GM12878 (cell line): ENCODE data around the gene NUP93. TPM values are rescaled to one million over a fixed set of nuclear protein-coding genes. Genes with fewer than 3 reads are reported as not detected.

Experiments used
- ATAC-seq: fragments of 200-7000 bp; cut with Tn5 transposase; 3 replicates; pipeline ENCODE4 v1.9.1; 2020; ENCODE audit warnings: mild to moderate bottlenecking, moderate library complexity
- BruUV-seq: library from RNA; stranded (reverse); fragments of 400-500 nt; replicated peaks from 2 replicates; lab custom pipeline; 2021; lab: Mats Ljungman, UMichigan
- CTCF ChIA-PET: fragments of 300-600 bp; sonication (Branson Sonifier 250); formaldehyde crosslinking; extraction: SDS; loops from one replicate; lab custom pipeline; 2021; ENCODE audit warnings: inconsistent platforms; lab: Yijun Ruan, JAX
- POLR2A ChIA-PET: fragments of 350-600 bp; formaldehyde crosslinking; extraction: SDS; loops from one replicate; lab custom pipeline; 2021; ENCODE audit warnings: inconsistent platforms; lab: Charles Lee
- RAD21 ChIA-PET: fragments of 300-600 bp; sonication (Branson Sonifier 250); formaldehyde crosslinking; loops from one replicate; lab custom pipeline; 2023; ENCODE audit warnings: antibody characterized with exemption; ENCODE audit not compliant: unreplicated experiment; lab: Charles Lee
- SMC1A ChIA-PET: fragments of 300-600 bp; sonication (Branson Sonifier 250); formaldehyde crosslinking; loops from one replicate; lab custom pipeline; 2023; ENCODE audit not compliant: unreplicated experiment, uncharacterized antibody; lab: Charles Lee
- DNase-seq: peaks from one replicate; pipeline ENCODE4 v3.0.0-alpha.2; 2011; ENCODE audit warnings: low read depth, low spot score
- FAIRE-seq: peaks from 3 replicates; lab custom pipeline; 2011; peaks lifted over from hg19 to GRCh38; lab: Jason Lieb, UNC
- H2AFZ ChIP-seq: 2 replicates; pipeline ENCODE4 v1.6.0; 2011; ENCODE audit warnings: low read depth, low read length, control low read depth; ENCODE audit not compliant: control insufficient read depth
- H3K27ac ChIP-seq: 2 replicates; pipeline ENCODE4 v1.5.1; 2011; ENCODE audit warnings: control low read depth; ENCODE audit not compliant: control insufficient read depth, insufficient read depth
- H3K27me3 ChIP-seq, 2 experiments: replicated peaks in 1 of 2; 2 replicates each; pipeline versions ENCODE4 v1.6.0 to v1.6.1; 2011; ENCODE audit warnings: low read length in 1 of 2; ENCODE audit not compliant: control insufficient read depth in 2 of 2, insufficient read depth in 2 of 2
- H3K36me3 ChIP-seq, 2 experiments: 2 replicates each; pipeline ENCODE4 v1.5.1; 2011; ENCODE audit warnings: low read length in 1 of 2; ENCODE audit not compliant: control insufficient read depth in 2 of 2, insufficient read depth in 2 of 2
- H3K4me1 ChIP-seq: 2 replicates; pipeline ENCODE4 v1.6.1; 2011; ENCODE audit warnings: mild to moderate bottlenecking, low read length, moderate library complexity, mixed read lengths; ENCODE audit not compliant: control insufficient read depth, insufficient read depth
- H3K4me2 ChIP-seq: 2 replicates; pipeline ENCODE4 v1.6.0; 2011; ENCODE audit warnings: control low read depth; ENCODE audit not compliant: control insufficient read depth, insufficient read depth
- H3K4me3 ChIP-seq: fragments of 200-600 bp; sonication (generic); 2 replicates; pipeline ENCODE4 v1.5.1; 2016
- H3K79me2 ChIP-seq: 2 replicates; pipeline ENCODE4 v1.6.0; 2011; ENCODE audit warnings: low read length; ENCODE audit not compliant: control insufficient read depth, insufficient read depth
- H3K9ac ChIP-seq: 2 replicates; pipeline ENCODE4 v1.8.0; 2011; ENCODE audit warnings: low read length, control low read depth, mixed read lengths; ENCODE audit not compliant: control insufficient read depth, insufficient read depth
- H3K9me3 ChIP-seq: replicated peaks from 3 replicates; pipeline ENCODE4 v1.5.1; 2011; ENCODE audit warnings: mild to moderate bottlenecking, low read length; ENCODE audit not compliant: control insufficient read depth, insufficient read depth
- H4K20me1 ChIP-seq: 2 replicates; pipeline ENCODE4 v1.6.0; 2011; ENCODE audit not compliant: control insufficient read depth, insufficient read depth
- WGBS: methylation state at CpG from one replicate; pipeline ENCODE4 v1.1.6; 2016; ENCODE audit warnings: low lambda C conversion rate; ENCODE audit not compliant: insufficient replicate concordance, insufficient coverage; ENCODE audit errors: missing lambda C conversion rate; 5-methylcytosine and 5-hydroxymethylcytosine counted together
- in situ Hi-C: fragments of 300-500 bp; cut with MboI; formaldehyde crosslinking; loops from 9 replicates; pipeline ENCODE4 v1.14.3; 2018; ENCODE audit warnings: mixed read lengths
- intact Hi-C: fragments of 100-400 bp; cut with micrococcal nuclease; formaldehyde crosslinking; loops from one replicate; pipeline ENCODE4 v1.14.2; 2022; ENCODE audit not compliant: unreplicated experiment
- polyA plus RNA-seq, 11 experiments: library from polyadenylated mRNA; depleted of rRNA in 4 of 11; unstranded in 6 of 11; stranded (reverse) in 5 of 11; fragments of >200 nt; fragmentation: Nextera tagmentation in 4 of 11; fragmentation: Illumina TruSeq in 1 of 11; extraction: Ambion mirVana in 4 of 11; extraction: Trizol in 1 of 11; gene quantifications; 1 replicate in 1 of 11; 2 replicates in 10 of 11; pipeline versions ENCODE4 v1.2.1 to v1.2.3, GENCODE V29; 2011 to 2016; ENCODE audit warnings: inconsistent platforms in 2 of 11, missing spikeins in 2 of 11, low read depth in 1 of 11
- total RNA-seq, 4 experiments: library from RNA; depleted of rRNA in 3 of 4; stranded (reverse); fragments of >200 nt in 3 of 4; fragmentation: Illumina TruSeq in 1 of 4; extraction: Trizol in 1 of 4; gene quantifications; 2 replicates each; pipeline versions ENCODE4 v1.2.1 to v1.2.3, GENCODE V29; 2013 to 2021
- TF ChIP-seq, protein P1 (sequence below), 3 experiments: IDR thresholded peaks in 2 of 3; conservative IDR thresholded peaks in 1 of 3; 2 replicates each; pipeline ENCODE4 v1.5.1; 2011; ENCODE audit warnings: low read depth in 3 of 3, low read length in 3 of 3, mild to moderate bottlenecking in 3 of 3, control low read depth in 2 of 3, moderate library complexity in 2 of 3, inconsistent platforms in 1 of 3, mixed read lengths in 1 of 3; ENCODE audit not compliant: control insufficient read depth in 2 of 3, insufficient read depth in 1 of 3; ENCODE audit errors: extremely low read depth in 1 of 3
- TF ChIP-seq, protein P2 (sequence below): fragments of 450-650 bp; formaldehyde crosslinking; IDR thresholded peaks from 2 replicates; pipeline ENCODE4 v1.4.0; 2020; ENCODE audit warnings: mild to moderate bottlenecking, moderate library complexity

Gene NUP93
- total and polyA plus RNA-seq, 10 of the 15 experiments (the other 5 are each of a cell fraction or from before 2014, with no cell fraction given): 82.2 to 175 (median 101) TPM

DNA sequence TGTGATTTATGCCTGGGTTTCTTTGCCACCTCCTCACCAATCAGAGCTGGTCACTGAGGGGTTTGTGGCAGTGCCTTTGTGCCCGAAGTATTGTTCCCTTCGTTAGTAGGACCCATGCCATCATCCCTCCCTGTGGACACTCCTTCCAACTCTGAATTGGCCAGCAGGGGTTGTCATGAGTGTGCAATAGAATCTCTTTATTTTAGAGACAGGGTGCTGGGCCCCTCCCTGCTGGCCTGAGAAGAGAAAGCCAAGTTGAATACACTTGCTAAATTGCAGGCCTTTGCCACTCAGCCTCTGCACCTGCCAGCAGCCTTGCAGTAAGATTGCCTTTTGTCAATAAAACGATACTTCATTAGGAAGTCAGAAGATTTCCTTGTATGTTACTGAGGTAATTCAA is 94.4 kb downstream of the NUP93 start:
- CTCF ChIA-PET: interaction anchor here (1.2 to 1.4 kb wide), 2 partner anchors 15 to 32 kb away, joined by 4 to 5 read pairs; no protein-coding TSS in a partner anchor
- FAIRE-seq: no peak
- Histone ChIP-seq H3K79me2 (no peaks in the 10 kb centered on the region), H2AFZ (no peak overlapping the region), H3K4me2 (no peak overlapping the region), H4K20me1 (no peaks in the 10 kb centered on the region), H3K4me3 (no peak overlapping the region), H3K27ac (no peak overlapping the region), H3K36me3 (peaks cover 8 to 9% of the 10 kb centered on the region in 2 experiments), H3K27me3 (no peaks in the 10 kb centered on the region), H3K9ac (no peak overlapping the region), H3K9me3 (no peaks in the 10 kb centered on the region), H3K4me1 (no peaks in the 10 kb centered on the region)
- in situ Hi-C loops (no loop called here), intact Hi-C loops (no loop called here)
- no TSS peak for BruUV-seq
- no peak for DNase-seq
- WGBS: 96% methylated on average over 3 of the region's 3 CpGs
- TF ChIP-seq, protein P1, sequence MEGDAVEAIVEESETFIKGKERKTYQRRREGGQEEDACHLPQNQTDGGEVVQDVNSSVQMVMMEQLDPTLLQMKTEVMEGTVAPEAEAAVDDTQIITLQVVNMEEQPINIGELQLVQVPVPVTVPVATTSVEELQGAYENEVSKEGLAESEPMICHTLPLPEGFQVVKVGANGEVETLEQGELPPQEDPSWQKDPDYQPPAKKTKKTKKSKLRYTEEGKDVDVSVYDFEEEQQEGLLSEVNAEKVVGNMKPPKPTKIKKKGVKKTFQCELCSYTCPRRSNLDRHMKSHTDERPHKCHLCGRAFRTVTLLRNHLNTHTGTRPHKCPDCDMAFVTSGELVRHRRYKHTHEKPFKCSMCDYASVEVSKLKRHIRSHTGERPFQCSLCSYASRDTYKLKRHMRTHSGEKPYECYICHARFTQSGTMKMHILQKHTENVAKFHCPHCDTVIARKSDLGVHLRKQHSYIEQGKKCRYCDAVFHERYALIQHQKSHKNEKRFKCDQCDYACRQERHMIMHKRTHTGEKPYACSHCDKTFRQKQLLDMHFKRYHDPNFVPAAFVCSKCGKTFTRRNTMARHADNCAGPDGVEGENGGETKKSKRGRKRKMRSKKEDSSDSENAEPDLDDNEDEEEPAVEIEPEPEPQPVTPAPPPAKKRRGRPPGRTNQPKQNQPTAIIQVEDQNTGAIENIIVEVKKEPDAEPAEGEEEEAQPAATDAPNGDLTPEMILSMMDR (IDR thresholded peaks at IDR 0.05 in 2 of 3, conservative IDR thresholded peaks at IDR 0.05 in 1 of 3; ENCODE audit: control insufficient read depth in 2 of 3, extremely low read depth in 1 of 3, insufficient read depth in 1 of 3, low read depth in 3 of 3, low read length in 3 of 3): 0 out of 6 replicates have a peak, but pooled peaks of 1 of the 3 experiments have one; percentile 10
- TF ChIP-seq, protein P2, sequence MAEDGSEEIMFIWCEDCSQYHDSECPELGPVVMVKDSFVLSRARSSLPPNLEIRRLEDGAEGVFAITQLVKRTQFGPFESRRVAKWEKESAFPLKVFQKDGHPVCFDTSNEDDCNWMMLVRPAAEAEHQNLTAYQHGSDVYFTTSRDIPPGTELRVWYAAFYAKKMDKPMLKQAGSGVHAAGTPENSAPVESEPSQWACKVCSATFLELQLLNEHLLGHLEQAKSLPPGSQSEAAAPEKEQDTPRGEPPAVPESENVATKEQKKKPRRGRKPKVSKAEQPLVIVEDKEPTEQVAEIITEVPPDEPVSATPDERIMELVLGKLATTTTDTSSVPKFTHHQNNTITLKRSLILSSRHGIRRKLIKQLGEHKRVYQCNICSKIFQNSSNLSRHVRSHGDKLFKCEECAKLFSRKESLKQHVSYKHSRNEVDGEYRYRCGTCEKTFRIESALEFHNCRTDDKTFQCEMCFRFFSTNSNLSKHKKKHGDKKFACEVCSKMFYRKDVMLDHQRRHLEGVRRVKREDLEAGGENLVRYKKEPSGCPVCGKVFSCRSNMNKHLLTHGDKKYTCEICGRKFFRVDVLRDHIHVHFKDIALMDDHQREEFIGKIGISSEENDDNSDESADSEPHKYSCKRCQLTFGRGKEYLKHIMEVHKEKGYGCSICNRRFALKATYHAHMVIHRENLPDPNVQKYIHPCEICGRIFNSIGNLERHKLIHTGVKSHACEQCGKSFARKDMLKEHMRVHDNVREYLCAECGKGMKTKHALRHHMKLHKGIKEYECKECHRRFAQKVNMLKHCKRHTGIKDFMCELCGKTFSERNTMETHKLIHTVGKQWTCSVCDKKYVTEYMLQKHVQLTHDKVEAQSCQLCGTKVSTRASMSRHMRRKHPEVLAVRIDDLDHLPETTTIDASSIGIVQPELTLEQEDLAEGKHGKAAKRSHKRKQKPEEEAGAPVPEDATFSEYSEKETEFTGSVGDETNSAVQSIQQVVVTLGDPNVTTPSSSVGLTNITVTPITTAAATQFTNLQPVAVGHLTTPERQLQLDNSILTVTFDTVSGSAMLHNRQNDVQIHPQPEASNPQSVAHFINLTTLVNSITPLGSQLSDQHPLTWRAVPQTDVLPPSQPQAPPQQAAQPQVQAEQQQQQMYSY (CRISPR knock-in tag): no peak
- SMC1A ChIA-PET: interaction anchor here (1.7 kb wide), 1 partner anchor 9 kb away, joined by 4 read pairs; no protein-coding TSS in a partner anchor
- peak; percentile 58 for ATAC-seq
- RAD21 ChIA-PET: no interaction called here
- POLR2A ChIA-PET: no interaction called here
